HG03439 (cell line): ENCODE results near the gene KISS1R.

ENCODE experiments used
- ATAC-seq: cut with Tn5 transposase; IDR thresholded peaks from one replicate; pipeline ENCODE4 v1.9.1; 2021; ENCODE audit warnings: mild to moderate bottlenecking, moderate library complexity; ENCODE audit not compliant: unreplicated experiment

Gene KISS1R

DNA sequence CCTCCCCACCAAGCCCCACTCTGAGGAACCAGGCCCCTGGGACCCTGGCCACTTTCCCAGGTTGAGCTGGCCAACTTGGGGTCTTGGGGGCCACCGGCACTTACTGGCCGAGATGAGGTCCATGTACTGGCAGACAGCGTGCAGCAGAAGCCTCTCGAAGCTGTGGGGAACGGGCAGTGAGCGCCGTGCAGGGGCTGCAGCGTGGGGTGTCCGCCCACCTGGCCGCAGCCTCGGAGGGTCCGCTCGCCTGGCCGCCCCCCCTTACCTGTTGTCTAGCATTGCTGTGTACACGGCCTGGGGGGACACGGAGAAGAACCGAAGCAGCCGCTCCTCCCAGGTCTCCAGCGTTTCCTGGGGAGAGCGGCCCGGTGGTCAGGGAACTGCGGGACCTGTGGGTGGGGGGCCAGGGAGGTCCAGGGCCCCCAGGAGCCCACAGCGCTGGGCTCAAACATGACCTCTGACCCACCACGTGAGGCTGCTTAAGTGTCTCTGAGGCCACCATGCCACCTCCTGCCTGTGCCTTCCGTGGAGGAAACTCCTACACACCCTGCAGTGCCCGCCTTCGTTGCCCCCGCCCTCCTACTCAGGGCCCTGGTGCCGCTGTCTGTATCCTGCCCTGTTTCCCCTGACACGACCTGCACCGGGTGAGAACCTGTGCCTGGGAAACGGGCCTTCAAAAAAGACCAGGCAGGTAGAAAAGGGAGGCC is 17.6 kb upstream of the KISS1R start:
- ATAC-seq: no peak

- ATAC-seq: no peak
These were observed 17.2 kb upstream of the KISS1R start for GRCh38 chr19:900043-900301.

GRCh38 chr19:900302-901111 is 16.6 kb upstream of the KISS1R start:
- ATAC-seq: no peak

- no peak for ATAC-seq
These were observed 15.7 kb upstream of the KISS1R start for GRCh38 chr19:901216-902092.

- ATAC-seq: no peak
These were observed 15.1 kb upstream of the KISS1R start for GRCh38 chr19:902093-902370.

DNA sequence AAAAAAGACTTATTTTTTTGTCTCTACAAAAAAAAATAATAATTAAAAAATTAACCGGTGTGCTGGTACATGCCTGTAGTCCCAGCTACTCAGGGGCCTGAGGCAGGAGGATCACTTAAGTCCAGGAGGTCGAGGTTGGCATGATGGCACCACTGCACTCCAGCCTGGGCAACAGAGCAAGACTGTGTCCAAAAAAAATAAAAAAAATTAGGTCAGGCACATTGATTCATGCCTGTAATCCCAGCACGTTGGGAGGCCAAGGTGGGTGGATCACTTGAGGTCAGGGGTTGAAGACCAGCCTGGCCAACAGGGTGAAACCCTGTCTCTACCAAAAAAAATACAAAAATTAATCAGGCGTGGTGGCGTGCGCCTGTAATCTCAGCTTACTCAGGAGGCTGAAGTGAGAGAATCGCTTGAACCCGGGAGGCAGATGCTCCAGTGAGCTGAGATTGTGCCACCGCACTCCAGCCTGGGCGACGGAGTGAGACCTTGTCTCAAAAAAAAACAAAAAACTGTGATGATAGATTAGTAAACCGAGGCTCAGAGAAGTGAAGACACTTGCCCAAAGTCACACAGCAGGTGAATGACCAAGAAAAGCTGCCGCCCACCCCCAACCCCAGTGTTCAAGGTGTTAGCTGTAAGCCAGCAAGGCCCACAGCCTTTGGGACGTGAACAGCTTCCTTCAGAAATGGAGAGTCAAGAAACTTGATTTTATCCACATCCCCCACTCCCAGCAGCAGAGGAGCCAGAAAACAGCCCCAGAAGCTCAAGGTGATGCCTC is 14.5 kb upstream of the KISS1R start:
- ATAC-seq: no peak

DNA sequence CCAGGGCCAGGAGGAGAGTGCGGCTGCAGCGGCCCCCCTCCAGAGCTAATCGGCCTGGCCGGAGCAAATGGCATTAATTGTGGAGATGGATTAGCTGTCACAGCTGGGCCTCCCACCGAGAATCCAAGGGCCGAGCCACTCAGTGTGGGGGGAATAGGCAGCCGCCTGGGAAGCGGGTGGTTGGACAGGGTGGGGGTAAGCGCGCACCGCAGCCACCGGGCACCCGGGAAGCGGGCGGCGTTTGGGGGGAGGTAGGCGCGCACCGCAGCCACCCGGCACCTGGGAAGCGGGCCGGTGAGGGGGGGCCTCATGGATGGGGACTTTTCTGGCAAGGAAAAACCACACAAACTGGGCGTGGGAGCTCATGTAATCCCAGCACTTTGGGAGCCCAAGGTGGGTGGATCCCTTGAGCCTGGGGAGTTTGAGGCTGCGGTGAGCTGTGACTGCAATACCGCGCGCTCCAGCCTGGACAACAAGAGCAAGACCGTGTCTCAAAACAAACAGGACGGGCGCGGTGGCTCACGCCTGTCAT is 13.8 kb upstream of the KISS1R start:
- ATAC-seq: no peak

DNA sequence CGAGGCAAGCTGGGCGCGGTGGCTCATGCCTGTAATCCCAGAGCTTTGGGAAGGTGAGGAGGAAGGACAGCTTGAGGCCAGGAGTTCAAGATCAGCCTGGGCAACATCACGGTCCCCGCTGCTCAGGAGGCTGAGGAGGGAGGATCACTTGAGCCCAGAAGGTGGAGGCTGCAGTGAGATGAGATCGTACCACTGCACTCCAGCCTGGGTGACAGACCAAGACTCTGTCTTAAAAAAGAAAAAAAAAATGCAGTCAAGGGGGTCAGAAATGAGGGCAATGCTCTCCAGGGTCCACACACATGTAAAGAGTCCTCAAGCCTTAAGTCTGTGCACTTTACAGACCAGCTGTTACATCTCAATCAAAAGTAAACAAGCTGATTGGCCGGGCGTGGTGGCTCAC is 12.6 kb upstream of the KISS1R start:
- no peak for ATAC-seq

GRCh38 chr19:906480-906879 is 10.7 kb upstream of the KISS1R start:
- ATAC-seq: no peak

- no peak for ATAC-seq
These were observed 9.8 kb upstream of the KISS1R start for GRCh38 chr19:907183-907853.

DNA sequence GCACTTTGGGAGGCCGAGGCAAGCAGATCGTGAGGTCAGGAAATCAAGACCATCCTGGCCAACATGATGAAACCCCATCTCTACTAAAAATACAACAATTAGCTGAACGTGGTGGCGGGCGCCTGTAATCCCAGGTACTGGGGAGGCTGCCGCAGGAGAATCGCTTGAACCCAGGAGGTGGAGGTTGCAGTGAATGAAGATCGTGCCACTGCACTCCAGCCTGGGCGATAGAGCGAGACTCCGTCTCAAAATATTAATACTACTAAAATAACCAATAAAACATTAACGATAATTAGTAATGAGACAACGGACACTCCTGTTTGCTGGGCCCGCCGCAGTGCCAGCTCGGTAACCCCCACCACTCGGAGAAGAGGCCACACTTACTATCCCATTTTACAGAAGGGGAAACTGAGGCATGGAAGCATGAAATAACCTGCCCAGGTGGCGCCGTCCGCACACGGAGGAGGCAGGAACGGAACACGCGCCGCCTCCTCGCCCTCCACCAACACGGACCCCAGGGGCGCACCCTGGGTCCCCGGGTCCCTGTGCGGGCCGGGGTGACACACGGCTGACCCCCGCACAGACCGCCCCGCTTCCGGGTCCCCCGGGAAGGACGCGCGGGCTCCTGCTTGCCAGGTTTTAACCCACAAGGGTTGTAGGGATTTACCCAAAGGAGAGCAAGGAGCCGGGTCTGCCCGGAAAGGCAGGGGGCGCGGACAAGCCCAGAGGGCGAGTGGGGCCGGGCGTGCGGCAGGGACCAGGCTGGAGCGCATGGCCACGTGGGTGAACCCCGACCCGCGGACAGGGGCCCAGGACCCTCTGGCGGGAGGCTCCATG is 5.7 kb upstream of the KISS1R start:
- no peak for ATAC-seq

DNA sequence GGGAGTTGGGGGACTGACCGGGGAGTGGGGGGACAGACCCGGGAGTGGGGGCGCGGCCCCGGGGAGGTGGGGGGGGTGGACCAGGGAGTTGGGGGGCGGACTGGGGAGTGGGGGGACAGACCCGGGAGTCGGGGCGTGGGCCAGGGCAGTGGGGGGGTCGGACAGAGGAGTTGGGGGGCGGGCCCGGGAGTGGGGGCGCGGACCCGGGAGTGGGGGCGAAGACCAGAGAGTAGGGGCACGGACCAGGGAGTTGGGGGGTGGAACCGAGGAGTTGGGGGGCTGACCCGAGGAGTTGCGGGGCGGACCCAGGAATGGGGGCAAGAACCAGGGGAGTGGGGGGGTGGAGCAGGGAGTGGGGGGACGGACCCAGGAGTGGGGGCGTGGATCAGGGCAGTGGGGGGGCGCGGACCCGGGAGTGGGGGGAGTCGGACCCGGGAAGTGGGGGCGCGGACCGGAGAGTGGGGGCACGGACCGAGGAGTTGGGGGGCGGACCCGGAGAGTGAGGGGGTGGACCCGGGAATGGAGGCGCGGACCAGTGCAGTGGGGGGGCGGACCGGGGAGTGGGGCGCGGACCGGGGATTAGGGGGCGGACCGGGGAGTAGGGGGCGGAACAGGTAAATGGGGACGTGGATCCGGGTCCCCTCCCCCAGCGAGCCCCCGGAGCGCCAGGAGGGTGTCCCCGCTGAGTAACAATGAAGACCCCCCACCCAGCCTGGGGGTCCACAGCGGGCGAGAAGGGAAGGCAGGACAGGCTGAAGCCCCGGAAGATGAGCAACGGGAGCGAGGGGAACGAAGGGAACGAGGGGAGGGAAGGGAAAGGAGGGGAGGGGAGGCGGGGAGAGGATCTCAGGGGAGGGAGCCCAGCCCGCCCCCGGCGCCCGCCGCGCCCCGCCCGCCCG is 4.7 kb upstream of the KISS1R start:
- ATAC-seq: no peak

GRCh38 chr19:913080-913748 is 3.9 kb upstream of the KISS1R start, which contains the start of gene R3HDM4:
R3HDM4 (minus strand) TSS chr19:913219; CDS start chr19:913157, 62 bp downstream.
- ATAC-seq: peak; percentile 45

DNA sequence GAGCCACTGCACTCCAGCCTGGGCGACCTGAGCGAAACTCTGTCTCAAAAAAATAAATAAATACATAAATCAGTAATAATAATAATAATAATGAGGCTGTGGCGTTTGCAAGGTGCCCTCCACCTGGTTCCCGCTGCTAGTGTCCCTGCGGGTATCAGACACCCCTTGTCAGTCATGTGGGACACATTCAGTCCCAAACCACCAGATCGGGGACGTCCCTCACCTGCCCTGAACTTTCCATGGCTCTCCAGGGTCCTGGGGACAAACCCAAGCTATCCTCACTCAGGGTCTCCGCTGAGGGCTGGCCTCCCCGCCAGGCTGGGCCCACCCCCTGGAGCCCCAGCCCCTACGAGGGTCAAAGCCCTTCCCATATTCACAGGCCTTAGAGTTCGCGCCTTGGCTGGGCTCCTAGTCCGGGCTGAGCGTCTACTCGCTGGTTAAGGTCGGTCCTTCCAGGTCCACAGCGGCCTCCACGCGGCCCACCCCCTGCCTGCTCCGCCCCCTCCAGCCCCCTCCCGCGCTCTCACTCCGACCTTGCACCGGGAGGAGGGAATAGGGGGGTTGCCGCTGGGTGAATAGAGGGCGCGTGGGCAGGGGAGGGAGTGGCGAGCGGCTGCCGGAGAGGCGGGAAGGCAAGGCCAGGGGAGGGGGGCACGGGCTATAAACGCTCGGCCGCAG is 349 bp upstream of the KISS1R start:
- no peak for ATAC-seq

DNA sequence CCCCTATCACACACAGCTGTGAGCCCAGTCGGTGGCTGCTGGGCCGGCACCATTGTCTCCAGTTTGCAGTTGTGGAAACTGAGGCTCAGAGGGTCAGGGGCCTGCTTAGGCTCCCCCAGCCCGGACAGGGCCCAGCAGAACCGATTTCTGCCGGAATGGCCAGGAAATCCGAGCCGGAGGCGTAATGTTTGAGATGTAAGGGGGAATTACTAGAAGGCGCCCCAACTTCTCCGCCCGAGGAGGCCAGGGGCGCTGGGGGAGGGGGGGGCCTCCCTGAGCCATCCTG is 962 bp downstream of the KISS1R start:
- ATAC-seq: no peak

GRCh38 chr19:918481-919198 is 1.5 kb downstream of the KISS1R start:
- ATAC-seq: no peak
